Sigmoid colon (tissue), 7 donors: ENCODE measurements around the gene MRPL20. TPM values are rescaled to one million over a fixed set of nuclear protein-coding genes. Genes with fewer than 3 reads are reported as not detected.

Source experiments
- DNase-seq: peaks from one replicate; pipeline ENCODE4 v3.0.0-alpha.2; 2019
- H3K27ac ChIP-seq, 4 donors: fragments of 200-600 bp; sonication (generic); one replicate each; pipeline ENCODE4 v1.5.1; 2016 to 2019; ENCODE audit warnings: mild to moderate bottlenecking in 1 of 4
- H3K27me3 ChIP-seq, 3 donors: fragments of 200-600 bp; sonication (generic); one replicate each; pipeline ENCODE4 v1.5.1; 2019; ENCODE audit warnings: mild to moderate bottlenecking in 1 of 3
- H3K36me3 ChIP-seq, 4 donors: fragments of 200-600 bp; sonication (generic); one replicate each; pipeline ENCODE4 v1.5.1; 2016 to 2019
- H3K4me1 ChIP-seq, 4 donors: fragments of 200-600 bp; sonication (generic); one replicate each; pipeline ENCODE4 v1.5.1; 2017 to 2019
- H3K4me3 ChIP-seq, 4 donors: fragments of 200-600 bp; sonication (generic); one replicate each; pipeline ENCODE4 v1.5.1; 2017 to 2019; ENCODE audit warnings: mild to moderate bottlenecking in 2 of 4, moderate library complexity in 1 of 4
- H3K9me3 ChIP-seq, 4 donors: fragments of 200-600 bp in 3 of 4; sonication (generic) in 3 of 4; one replicate each; pipeline versions ENCODE4 v1.5.1 to v1.6.1; 2013 to 2019
- EP300 ChIP-seq, 4 donors: sonication (generic); formaldehyde crosslinking; IDR thresholded peaks; one replicate each; pipeline ENCODE4 v1.6.1; 2017; ENCODE audit warnings: antibody characterized with exemption in 4 of 4
- POLR2A ChIP-seq, 2 donors: fragments of 450-650 bp; IDR thresholded peaks; one replicate each; pipeline ENCODE4 v1.6.1; 2016; ENCODE audit warnings: antibody characterized with exemption in 2 of 2, mild to moderate bottlenecking in 2 of 2, moderate library complexity in 2 of 2
- POLR2AphosphoS5 ChIP-seq, 4 donors: sonication (generic); formaldehyde crosslinking; IDR thresholded peaks; one replicate each; pipeline ENCODE4 v1.6.1; 2017; ENCODE audit warnings: antibody characterized with exemption in 4 of 4
- WGBS, 2 donors: extraction: QIAGEN DNeasy Blood & Tissue Kit; methylation state at CpG; one replicate each; pipeline ENCODE4 v1.1.7; 2013; 5-methylcytosine and 5-hydroxymethylcytosine counted together
- intact Hi-C: fragments of 100-400 bp; cut with DNase I; formaldehyde crosslinking; loops from one replicate; pipeline ENCODE4 v1.15.1; 2023
- polyA plus RNA-seq, 3 donors: library from polyadenylated mRNA; stranded (reverse); fragments of 200-250 nt; gene quantifications; one replicate each; pipeline ENCODE4 v1.2.3, GENCODE V29; 2013
- total RNA-seq, 4 donors: library from RNA; depleted of rRNA; stranded (reverse); fragments of >200 nt; gene quantifications; one replicate each; pipeline ENCODE4 v1.1.0, GENCODE V29; 2016
- TF ChIP-seq, protein P1 (sequence below), 4 experiments: fragments of 450-650 bp in 3 of 4; fragments of 200-600 bp in 1 of 4; IDR thresholded peaks; one replicate each; pipeline ENCODE4 v1.5.1; 2016 to 2019; ENCODE audit warnings: antibody characterized with exemption in 4 of 4, mild to moderate bottlenecking in 3 of 4, moderate library complexity in 2 of 4
- donor health status: healthy with polysubstance abuse.
- donor health status: Bipolar disorder and iron deficiency.
- donor health status: healthy.

MRPL20 gene
- total and polyA plus RNA-seq, 7 donors = 133 to 235 (median 178) TPM

DNA sequence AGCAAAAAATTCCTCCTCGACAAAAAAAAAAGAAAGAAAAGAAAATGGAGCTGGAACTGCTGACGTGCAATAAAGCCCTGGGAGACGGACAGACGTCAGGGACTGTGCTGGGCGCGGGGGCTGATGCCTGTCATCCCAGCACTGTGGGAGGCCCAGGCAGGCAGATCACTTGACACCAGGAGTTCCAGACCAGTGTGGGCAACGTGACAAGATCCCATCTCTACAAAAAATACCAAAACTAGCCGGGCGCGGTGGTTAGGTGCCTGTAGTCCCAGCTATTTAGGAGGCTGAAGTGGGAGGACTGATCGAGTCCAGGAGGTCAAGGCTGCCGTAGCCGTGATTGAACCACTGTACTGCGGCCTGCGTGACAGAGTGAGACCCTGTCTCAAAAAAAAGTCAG, 17.6 kb upstream of the MRPL20 start:
- H3K4me3 ChIP-seq = no peak overlapping the region
- no peak for DNase-seq
- 88 to 91% methylated on average over 15 of the region's 15 CpGs for WGBS, 2 donors
- H3K27me3 ChIP-seq = no peaks in the 10 kb centered on the region
- H3K9me3 ChIP-seq = no peaks in the 10 kb centered on the region
- intact Hi-C loops = no loop called here
- TF ChIP-seq POLR2AphosphoS5 (IDR thresholded peaks at IDR 0.05) (no peak), POLR2A (IDR thresholded peaks at IDR 0.05) (no peak), EP300 (IDR thresholded peaks at IDR 0.05) (no peak)
- TF ChIP-seq, protein P1, sequence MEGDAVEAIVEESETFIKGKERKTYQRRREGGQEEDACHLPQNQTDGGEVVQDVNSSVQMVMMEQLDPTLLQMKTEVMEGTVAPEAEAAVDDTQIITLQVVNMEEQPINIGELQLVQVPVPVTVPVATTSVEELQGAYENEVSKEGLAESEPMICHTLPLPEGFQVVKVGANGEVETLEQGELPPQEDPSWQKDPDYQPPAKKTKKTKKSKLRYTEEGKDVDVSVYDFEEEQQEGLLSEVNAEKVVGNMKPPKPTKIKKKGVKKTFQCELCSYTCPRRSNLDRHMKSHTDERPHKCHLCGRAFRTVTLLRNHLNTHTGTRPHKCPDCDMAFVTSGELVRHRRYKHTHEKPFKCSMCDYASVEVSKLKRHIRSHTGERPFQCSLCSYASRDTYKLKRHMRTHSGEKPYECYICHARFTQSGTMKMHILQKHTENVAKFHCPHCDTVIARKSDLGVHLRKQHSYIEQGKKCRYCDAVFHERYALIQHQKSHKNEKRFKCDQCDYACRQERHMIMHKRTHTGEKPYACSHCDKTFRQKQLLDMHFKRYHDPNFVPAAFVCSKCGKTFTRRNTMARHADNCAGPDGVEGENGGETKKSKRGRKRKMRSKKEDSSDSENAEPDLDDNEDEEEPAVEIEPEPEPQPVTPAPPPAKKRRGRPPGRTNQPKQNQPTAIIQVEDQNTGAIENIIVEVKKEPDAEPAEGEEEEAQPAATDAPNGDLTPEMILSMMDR (IDR thresholded peaks at IDR 0.05) = no peak
- no peaks in the 10 kb centered on the region for H3K36me3 ChIP-seq
- H3K27ac ChIP-seq = peak overlapping the region in 1 of 4 donors; percentile 4
- H3K4me1 ChIP-seq = peaks cover 0 to 38% (median 32%) of the 10 kb centered on the region in 4 donors

DNA sequence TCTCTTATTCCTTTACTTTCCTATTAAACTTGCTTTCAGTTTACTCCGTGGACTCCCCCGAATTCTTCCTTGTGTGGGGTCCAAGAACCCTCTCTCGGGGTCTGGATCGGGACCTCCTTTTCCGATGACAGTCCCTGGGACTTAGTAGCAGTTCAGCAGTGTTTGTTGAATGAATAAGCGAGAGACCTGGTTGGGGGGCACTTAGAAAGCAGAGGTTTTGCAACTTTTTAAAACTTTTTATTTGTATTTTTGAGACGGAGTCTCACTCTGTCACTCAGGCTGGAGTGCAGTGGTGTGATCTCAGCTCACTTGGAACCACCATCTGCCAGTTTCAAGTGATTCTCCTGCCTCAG, 16.1 kb upstream of the MRPL20 start:
- TF ChIP-seq POLR2AphosphoS5 (IDR thresholded peaks at IDR 0.05) = no peak
- no peak for TF ChIP-seq POLR2A (IDR thresholded peaks at IDR 0.05)
- no peak for TF ChIP-seq EP300 (IDR thresholded peaks at IDR 0.05)
- TF ChIP-seq, protein P1 (IDR thresholded peaks at IDR 0.05) = no peak
- Histone ChIP-seq H3K4me3 (no peak overlapping the region), H3K4me1 (peaks cover 0 to 38% (median 26%) of the 10 kb centered on the region in 4 donors), H3K36me3 (no peaks in the 10 kb centered on the region), H3K9me3 (no peaks in the 10 kb centered on the region), H3K27me3 (no peaks in the 10 kb centered on the region), H3K27ac (no peak overlapping the region)
- DNase-seq = no peak
- 83 to 90% methylated on average over 7 of the region's 7 CpGs for WGBS, 2 donors
- intact Hi-C loops = no loop called here

DNA sequence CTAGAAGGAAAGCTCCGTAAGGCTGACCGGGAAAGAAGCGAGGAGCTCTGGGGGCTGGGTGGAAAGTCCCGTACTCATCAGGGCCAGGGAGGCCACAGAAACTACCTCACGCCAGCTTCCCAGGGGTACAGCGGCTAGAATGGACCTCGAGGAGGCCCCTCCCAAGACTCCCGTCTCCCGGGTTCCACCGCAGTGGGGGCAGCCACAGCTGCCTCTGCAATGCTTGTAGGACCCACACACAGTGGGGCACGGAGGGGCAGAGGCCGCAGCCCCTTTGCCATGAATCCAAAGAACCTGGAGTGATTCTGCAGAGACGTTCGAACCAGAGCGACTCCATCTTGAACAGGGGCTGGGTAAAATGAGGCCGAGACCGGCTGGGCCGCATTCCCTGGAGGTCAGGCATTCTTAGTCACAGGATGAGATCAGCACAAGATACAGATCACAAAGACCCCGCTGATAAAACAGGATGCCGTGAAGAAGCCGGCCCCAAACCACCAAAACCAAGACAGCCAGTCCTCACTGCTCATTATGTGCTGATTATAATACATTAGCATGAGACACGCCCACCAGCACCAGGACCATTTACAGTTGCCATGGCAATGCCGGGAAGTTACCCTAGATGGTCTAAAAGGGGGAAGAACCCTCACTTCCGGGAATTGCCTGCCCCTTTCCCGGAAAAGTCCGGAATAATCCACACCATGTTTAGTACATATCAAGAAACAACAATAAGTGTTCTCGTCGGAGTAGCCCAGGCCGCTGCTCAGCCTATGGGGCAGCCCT, 15.6 kb upstream of the MRPL20 start:
- DNase-seq = no peak
- Histone ChIP-seq H3K4me1 (peaks cover 0 to 34% (median 24%) of the 10 kb centered on the region in 4 donors), H3K4me3 (no peak overlapping the region), H3K9me3 (no peaks in the 10 kb centered on the region), H3K27me3 (no peaks in the 10 kb centered on the region), H3K27ac (no peak overlapping the region), H3K36me3 (no peaks in the 10 kb centered on the region)
- intact Hi-C loops = no loop called here
- WGBS, 2 donors = 66 to 70% methylated on average over 29 of the region's 29 CpGs
- TF ChIP-seq EP300 (IDR thresholded peaks at IDR 0.05) = no peak
- TF ChIP-seq, protein P1 (IDR thresholded peaks at IDR 0.05) = no peak
- no peak for TF ChIP-seq POLR2A (IDR thresholded peaks at IDR 0.05)
- TF ChIP-seq POLR2AphosphoS5 (IDR thresholded peaks at IDR 0.05) = no peak

DNA sequence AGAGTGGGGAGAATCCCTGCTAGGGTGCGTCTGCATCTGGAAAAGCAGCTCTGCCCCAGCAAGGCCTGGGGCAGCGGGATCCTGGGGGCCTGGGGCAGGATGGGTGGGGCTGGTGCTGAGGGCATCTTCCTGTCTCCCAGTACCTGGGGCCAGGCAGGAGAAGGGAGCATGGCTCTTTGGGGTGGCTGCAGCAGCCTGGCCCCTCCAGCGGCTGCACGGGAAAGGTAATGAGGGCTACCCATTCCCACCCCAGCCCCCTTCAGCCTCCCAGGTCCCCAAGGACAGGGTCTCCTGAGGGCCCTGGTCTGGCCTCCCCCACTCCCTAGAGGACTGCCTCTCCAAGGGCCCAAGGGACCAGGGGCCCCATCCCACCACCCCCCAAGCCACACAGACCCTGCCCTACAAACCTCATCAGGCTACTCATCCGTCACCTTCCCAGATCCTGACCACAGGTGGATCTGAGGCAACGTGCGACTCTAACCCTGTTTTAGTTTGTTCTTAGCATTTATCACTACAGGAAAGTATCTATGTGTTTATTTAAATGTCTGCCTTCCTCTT, 14.9 kb upstream of the MRPL20 start:
- peak overlapping the region in 2 of 4 donors; percentile 61 to 71 for H3K27ac ChIP-seq
- TF ChIP-seq POLR2A (IDR thresholded peaks at IDR 0.05) (no peak), POLR2AphosphoS5 (IDR thresholded peaks at IDR 0.05) (no peak), EP300 (IDR thresholded peaks at IDR 0.05) (no peak)
- TF ChIP-seq, protein P1 (IDR thresholded peaks at IDR 0.05) = no peak
- H3K36me3 ChIP-seq = no peaks in the 10 kb centered on the region
- peaks cover 0 to 31% (median 23%) of the 10 kb centered on the region in 4 donors for H3K4me1 ChIP-seq
- no peaks in the 10 kb centered on the region for H3K9me3 ChIP-seq
- H3K4me3 ChIP-seq = no peak overlapping the region
- H3K27me3 ChIP-seq = no peaks in the 10 kb centered on the region
- 76 to 85% methylated on average over 7 of the region's 7 CpGs for WGBS, 2 donors
- no peak for DNase-seq
- intact Hi-C loops = loop anchor here (2.0 kb wide), 1 partner anchor 19 kb away; no protein-coding TSS in a partner anchor
